Islet precursor cell (in vitro differentiated cells): ENCODE data around the gene GPD2.
A peak's percentile ranks its signal among the peaks of the same experiment; 100 is the strongest.

Source experiments
- DNase-seq: peaks from one replicate; pipeline ENCODE4 v3.0.0-alpha.2; 2018

The GPD2 gene

DNA sequence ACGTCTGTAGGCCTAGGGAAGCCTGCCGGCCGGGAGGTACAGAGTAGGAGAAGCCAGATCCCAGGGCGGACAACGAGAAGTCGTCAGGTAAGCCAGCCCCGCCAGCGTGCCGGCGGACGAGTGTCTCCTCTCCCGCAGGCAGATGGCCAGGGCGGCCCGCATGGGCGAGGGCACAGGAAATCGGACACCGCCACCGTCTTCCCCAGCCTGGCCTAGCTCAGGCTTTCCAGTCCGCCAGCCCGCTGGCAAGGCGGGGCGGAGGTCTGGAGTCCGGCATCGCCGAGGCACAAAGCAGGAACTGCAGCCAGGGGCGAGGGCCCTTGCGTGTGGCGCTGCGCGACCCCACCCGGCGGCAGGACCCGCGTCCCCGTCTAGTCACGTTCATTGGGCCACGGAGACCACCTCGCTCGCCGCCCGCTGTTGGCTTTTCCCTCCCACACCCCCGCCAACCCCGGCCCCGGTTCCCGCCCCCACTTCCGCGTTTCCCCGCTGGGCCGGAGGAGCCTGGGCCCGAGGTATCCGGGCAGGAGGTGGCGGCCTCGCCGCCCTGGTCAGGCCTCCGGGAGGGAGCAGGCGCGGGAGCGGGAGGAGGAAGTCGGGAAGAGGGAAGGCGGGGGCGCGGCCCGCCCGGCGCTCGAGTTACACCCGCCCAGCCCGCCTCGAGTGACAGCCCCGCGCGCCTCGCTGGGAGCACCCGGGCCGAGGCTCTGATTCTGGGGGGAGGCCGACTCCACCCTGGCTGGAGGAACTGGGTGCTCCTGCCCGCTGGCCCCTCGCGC lies at the start of gene GPD2:
TSS of gene GPD2 (plus strand) at position 662 of the 779 bp plus-strand sequence. CDS start 39,727 bp downstream, outside the sequence.
- DNase-seq, result peak; percentile 96

DNA sequence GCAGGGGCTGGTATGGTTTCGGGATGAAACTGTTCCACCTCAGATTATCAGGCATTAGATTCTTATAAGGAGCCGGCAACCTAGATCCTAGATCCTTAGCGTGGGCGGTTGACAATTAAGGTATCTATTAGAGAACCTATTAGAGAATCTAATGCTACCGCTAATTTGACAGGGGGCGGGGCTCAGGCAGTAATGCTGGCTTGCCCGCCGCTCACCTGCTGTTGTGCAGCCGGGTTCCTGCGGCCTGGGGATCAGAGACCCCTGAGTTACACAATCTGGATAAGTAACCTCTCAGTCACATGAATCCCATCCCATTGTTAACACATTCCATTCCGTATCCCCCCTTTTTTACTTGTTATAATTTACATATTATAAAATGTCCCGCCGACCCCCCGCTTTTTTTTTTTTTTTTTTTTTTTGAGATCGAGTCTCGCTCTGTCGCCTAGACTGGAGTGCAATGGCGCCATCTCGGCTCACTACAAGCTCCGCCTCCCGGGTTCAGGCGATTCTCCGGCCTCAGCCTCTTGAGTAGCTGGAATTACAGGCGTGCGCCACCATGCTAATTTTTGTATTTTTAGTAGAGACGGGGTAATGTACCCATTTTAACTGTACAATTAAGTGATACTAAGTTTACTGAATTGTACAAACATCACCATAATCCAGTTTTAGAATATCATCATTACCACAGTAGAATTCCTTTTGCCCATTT lies 42.0 kb upstream of the GPD2 start:
- DNase-seq, result no peak

- no peak for DNase-seq
These were observed 40.1 kb upstream of the GPD2 start for GRCh38 chr2:156396126-156396525.

DNA sequence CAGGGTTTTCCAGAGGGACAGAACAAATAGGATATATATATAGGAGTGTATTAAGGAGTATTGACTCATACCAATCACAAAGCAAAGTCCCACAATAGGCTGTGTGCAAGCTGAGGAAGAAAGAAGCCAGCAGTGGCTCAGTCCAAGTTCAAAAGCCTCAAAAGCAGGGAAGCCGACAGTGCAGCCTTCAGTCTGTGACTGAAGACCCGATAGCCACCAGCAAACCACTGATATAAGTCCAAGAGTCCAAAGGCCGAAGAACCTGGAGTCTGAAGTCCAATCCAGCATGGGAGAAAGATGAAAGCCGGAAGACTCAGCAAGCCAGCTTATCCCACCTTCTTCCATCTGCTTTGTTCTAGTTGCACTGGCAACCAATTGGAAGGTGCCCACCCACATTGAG lies 39.0 kb upstream of the GPD2 start:
- no peak for DNase-seq

- DNase-seq, result no peak
These were observed 38.0 kb upstream of the GPD2 start for GRCh38 chr2:156398176-156398575.

GRCh38 chr2:156399224-156399949 lies 36.8 kb upstream of the GPD2 start:
- DNase-seq, result no peak

DNA sequence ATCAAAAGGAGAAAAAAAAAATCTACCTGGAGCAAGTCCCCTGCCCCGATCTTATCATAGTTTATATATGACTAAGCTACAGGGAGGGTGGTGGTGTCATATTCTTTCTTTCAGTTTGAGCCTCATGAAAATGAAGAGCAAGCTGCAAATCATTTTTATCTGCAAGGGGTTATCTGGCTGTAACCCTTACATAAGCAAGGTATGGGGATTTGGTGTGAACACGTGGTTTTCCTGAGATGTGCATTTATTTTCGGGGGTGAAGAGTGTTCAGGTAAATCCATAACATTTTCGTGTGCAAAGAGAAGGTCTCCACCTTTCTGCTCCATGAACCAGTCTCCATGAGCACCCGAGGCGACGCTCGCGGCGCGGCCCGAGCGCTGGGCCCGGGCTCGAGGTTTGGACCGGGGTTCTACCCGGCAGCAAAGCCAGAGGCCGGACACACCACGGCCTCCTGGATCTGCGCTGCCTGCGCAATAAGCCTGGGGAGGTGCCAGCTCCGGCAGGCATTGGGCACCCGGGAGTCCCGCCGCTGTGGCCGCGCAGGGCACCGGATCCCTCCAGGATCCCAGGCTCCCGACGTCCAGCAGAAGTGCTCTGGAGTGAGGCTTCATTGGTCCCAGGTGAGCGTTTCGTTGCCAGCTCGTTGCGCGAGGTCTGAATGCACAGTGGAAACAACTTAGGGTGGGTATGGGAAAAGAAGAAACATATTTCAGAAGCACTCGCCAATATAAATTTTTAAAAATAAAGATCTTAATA lies 36.1 kb upstream of the GPD2 start:
- peak; percentile 79 for DNase-seq

- peak; percentile 84 for DNase-seq
These were observed 35.2 kb upstream of the GPD2 start for GRCh38 chr2:156400706-156401678.

- no peak for DNase-seq
These were observed 34.3 kb upstream of the GPD2 start for GRCh38 chr2:156401861-156402260.

- DNase-seq, result peak; percentile 49
These were observed 30.6 kb upstream of the GPD2 start for GRCh38 chr2:156405586-156405985.

- DNase-seq, result no peak
These were observed 24.3 kb upstream of the GPD2 start for GRCh38 chr2:156411835-156412234.

DNA sequence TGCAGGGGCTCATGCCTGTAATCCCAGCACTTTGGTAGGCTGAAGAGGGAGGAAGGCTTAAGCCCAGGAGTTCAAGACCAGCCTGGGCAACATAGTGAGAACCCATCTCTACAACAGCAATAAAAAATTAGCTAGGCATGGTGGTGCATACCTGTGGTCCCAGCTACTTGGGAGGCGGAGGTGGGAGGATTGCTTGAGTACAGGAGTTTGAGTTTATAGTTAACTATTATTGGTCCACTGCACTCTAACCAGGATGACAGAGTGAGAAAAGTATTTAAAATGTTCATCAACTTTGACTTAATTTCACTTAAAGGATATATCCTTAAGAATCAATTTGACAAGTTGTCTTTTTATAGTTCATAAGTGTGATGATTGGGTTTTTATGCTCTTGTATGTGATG lies 14.3 kb upstream of the GPD2 start:
- DNase-seq, result no peak

DNA sequence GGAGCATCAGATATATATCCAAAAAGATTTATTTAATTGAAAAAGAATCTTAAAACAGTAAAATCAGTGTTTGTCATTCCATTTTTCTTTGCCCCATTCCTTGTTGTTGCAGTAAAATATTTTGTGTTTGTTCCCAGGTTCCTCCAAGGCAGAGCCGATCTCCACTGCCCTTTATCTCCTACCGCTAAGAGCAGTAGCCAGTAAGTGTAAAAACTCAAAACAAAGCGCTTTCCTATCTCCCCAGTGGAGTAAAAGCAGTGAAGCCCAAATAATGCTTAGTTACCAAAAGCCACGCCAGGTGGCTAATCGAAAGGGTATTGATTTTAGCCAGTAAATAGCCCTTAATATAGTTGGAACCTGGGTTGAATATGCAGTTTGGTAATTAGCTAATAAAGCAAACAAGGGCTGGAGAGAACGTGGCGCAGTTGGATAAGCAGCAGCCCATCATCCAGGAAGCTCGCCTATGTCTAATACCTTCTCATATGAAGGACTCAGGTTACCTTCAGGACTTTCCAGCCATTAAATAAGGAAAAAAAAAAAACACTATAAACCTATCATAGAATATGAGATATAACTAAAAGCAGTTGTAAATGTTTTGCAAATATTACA lies 12.4 kb upstream of the GPD2 start:
- DNase-seq, result no peak

DNA sequence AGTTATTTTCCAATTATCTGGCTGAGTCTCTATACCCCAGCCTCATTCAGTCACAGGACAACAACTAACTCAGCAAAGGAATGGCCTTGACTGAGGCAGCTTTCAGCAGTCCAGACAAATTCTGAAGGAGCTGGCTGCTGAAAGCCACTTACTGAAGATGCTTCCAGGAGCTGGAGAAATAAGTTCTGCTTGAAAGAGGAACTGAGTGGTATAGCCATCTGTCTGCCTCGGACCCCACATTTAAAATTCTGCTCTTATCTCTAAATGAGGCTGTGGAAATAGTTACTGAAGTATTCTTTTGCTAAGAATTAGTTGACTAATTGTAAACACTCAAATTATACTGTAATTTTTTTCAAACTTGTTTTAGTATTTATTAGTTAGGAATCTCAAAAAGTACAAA lies 9.1 kb upstream of the GPD2 start:
- no peak for DNase-seq

DNA sequence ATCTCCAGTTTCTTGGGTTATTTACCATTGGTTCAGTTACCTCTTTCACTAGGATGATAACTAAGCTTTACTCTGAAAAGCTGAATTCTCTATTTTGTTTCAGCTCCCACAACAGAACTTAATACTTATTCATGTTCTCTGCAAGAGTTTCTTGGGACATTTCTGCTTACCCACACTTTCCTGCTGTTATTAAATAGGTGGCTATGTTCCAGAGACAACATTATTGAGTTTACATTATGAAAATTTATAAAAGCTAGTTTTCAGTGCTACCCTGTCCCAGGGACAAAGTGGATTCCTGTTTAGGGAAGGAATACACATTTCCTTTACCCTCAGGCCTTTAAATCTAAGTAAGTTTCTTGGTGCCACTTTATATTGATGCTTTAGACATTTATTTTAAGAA lies 7.0 kb upstream of the GPD2 start:
- DNase-seq, result no peak

- no peak for DNase-seq
These were observed 5.8 kb upstream of the GPD2 start for GRCh38 chr2:156430236-156430979.

DNA sequence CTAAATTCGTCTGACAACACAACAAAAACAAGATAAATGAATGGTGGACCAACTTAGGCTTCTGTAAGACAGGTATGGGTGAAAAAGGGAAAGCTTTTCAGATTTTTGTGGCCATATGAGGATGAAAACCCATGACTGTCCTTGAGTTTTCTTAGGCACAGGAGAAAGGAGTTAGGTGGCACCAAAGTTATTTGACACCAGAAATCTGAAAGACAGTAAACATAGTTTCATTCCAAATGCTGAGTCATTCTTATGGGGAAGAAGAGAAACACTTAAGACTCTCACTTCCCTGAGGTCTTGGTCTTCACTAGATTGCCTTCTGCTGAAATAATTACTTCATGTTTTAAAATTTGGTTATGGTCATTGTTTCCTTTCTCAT lies 5.2 kb upstream of the GPD2 start:
- no peak for DNase-seq

DNA sequence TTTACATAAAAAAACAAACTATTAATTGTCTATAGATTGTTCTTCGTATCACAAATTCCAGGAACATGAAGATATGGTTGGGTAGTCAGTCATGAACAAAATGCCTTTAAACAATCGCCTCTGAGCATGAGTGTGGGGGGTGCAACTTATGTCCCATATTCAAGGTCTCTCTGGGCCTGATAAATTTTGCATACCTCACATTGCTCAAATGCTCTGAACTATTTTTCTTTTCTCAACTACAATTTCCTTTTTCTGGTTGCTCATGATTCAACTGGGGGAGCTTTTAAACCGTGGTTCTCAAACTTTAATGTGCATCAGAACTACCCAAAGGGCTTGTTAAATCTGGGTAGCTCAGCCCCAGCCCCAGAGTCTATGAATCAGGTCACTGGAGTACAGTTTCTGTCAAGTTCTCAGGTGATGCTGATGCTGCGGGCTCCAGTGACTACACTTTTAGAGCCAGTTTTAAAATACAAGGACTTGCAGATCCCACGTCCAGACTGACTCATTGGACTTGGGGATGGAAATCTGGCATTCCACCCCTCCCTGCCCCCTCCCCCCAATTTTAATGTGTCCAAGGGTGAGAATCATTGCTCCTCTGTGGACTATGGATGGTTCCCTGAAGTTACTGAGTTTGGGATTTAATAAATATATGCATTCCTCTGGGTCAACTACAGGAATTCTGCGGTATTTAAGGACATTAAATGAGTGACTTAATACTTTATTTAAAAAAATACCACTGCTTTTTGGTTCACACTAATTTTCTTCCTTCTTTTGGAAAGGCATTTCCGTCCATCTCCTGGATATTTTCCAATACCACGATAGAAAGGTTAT lies 1.5 kb upstream of the GPD2 start:
- DNase-seq, result peak; percentile 56

DNA sequence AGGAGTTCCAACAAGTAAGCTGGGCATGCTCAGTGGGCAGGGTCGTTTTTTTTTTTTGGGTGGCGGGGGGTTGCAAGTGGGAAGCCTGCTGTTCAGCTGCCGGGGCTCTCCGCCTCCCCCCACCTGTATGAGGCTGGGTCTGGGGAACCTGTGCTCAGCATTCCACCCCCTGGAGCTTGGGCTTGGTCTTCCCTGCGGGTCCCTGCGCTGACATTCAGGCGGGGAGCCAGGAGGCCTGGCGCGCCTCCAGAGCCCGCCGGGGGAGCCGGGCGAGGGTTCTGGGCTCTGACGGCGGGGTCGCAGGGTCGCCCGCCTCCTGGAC lies 822 bp upstream of the GPD2 start:
- no peak for DNase-seq
